ENCODE results near the gene FAM149B1. TPM values are rescaled to one million over a fixed set of nuclear protein-coding genes. Genes with fewer than 3 reads are reported as not detected.

FAM149B1 gene
- total and polyA plus RNA-seq, 10 of the 15 experiments (the other 5 are each of a cell fraction or from before 2014, with no cell fraction given), result 6.6 to 20.9 (median 11.2) TPM

DNA sequence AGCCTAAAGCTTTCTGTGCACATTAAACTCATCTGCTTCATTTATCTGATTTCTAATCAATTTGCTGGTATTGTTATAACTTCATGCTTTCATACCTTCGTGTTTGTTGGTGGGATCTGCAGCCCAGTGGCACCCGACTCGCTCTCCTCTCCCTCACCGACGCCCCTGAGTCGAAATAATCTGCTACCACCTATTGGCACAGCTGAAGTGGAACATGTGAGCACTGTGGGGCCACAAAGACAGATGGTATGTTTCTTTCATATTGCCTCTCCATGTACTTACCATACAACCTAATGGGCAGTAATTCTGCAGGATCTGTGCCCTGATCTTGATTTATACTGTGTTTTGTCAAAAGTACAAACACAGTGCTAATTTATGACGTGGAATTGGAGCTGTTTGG, 66.8 kb downstream of the FAM149B1 start:
- H4K20me1 ChIP-seq (ENCODE audit: control insufficient read depth, insufficient read depth), result no peaks in the 10 kb centered on the region
- WGBS (ENCODE audit: insufficient coverage, insufficient replicate concordance, low lambda C conversion rate, missing lambda C conversion rate), result over 99% methylated on average over 7 of the region's 7 CpGs
- ATAC-seq (no peak), DNase-seq (ENCODE audit: low read depth, low spot score) (no peak), FAIRE-seq (no peak)
- no peak overlapping the region for H3K4me2 ChIP-seq (ENCODE audit: control insufficient read depth, insufficient read depth)
- intact Hi-C loops (cut with micrococcal nuclease; ENCODE audit: unreplicated experiment), result no loop called here
- peaks cover 2 to 30% of the 10 kb centered on the region in 2 experiments for H3K36me3 ChIP-seq (ENCODE audit: control insufficient read depth in 2 of 2, insufficient read depth in 2 of 2, low read length in 1 of 2)
- H3K9me3 ChIP-seq (replicated peaks; ENCODE audit: control insufficient read depth, insufficient read depth, low read length), result no peaks in the 10 kb centered on the region
- RAD21 ChIA-PET (ENCODE audit: unreplicated experiment), result no interaction called here
- POLR2A ChIA-PET, result interaction anchor here (1.6 to 1.9 kb wide), 2 partner anchors 11 to 13 kb away, joined by 5 to 6 read pairs; partner anchors contain the start of gene DNAJC9
- SMC1A ChIA-PET (ENCODE audit: uncharacterized antibody, unreplicated experiment), result interaction anchor here (2.2 kb wide), 1 partner anchor 10 kb away, joined by 4 read pairs; no protein-coding TSS in a partner anchor
- H3K27me3 ChIP-seq (replicated peaks in 1 of 2; ENCODE audit: control insufficient read depth in 2 of 2, insufficient read depth in 2 of 2, low read length in 1 of 2), result no peaks in the 10 kb centered on the region
- no TSS peak for BruUV-seq (replicated peaks)
- no peak overlapping the region for H3K9ac ChIP-seq (ENCODE audit: control insufficient read depth, insufficient read depth, low read length)
- CTCF ChIA-PET, result interaction anchor here (1.0 kb wide), 1 partner anchor 76 kb away, joined by 3 read pairs; no protein-coding TSS in a partner anchor
- no peak overlapping the region for H3K4me3 ChIP-seq
- in situ Hi-C loops (cut with MboI), result no loop called here
- H3K79me2 ChIP-seq (ENCODE audit: control insufficient read depth, insufficient read depth, low read length), result no peaks in the 10 kb centered on the region
- TF ChIP-seq, protein P1, sequence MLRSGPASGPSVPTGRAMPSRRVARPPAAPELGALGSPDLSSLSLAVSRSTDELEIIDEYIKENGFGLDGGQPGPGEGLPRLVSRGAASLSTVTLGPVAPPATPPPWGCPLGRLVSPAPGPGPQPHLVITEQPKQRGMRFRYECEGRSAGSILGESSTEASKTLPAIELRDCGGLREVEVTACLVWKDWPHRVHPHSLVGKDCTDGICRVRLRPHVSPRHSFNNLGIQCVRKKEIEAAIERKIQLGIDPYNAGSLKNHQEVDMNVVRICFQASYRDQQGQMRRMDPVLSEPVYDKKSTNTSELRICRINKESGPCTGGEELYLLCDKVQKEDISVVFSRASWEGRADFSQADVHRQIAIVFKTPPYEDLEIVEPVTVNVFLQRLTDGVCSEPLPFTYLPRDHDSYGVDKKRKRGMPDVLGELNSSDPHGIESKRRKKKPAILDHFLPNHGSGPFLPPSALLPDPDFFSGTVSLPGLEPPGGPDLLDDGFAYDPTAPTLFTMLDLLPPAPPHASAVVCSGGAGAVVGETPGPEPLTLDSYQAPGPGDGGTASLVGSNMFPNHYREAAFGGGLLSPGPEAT (IDR thresholded peaks at IDR 0.05; ENCODE audit: low read depth), result no peak
- TF ChIP-seq ZNF274 (IDR thresholded peaks at IDR 0.05; ENCODE audit: insufficient read depth, insufficient read length), result no peak
- no peak for TF ChIP-seq GATAD2B (conservative IDR thresholded peaks at IDR 0.05; ENCODE audit: low read depth)
- TF ChIP-seq, protein P2, sequence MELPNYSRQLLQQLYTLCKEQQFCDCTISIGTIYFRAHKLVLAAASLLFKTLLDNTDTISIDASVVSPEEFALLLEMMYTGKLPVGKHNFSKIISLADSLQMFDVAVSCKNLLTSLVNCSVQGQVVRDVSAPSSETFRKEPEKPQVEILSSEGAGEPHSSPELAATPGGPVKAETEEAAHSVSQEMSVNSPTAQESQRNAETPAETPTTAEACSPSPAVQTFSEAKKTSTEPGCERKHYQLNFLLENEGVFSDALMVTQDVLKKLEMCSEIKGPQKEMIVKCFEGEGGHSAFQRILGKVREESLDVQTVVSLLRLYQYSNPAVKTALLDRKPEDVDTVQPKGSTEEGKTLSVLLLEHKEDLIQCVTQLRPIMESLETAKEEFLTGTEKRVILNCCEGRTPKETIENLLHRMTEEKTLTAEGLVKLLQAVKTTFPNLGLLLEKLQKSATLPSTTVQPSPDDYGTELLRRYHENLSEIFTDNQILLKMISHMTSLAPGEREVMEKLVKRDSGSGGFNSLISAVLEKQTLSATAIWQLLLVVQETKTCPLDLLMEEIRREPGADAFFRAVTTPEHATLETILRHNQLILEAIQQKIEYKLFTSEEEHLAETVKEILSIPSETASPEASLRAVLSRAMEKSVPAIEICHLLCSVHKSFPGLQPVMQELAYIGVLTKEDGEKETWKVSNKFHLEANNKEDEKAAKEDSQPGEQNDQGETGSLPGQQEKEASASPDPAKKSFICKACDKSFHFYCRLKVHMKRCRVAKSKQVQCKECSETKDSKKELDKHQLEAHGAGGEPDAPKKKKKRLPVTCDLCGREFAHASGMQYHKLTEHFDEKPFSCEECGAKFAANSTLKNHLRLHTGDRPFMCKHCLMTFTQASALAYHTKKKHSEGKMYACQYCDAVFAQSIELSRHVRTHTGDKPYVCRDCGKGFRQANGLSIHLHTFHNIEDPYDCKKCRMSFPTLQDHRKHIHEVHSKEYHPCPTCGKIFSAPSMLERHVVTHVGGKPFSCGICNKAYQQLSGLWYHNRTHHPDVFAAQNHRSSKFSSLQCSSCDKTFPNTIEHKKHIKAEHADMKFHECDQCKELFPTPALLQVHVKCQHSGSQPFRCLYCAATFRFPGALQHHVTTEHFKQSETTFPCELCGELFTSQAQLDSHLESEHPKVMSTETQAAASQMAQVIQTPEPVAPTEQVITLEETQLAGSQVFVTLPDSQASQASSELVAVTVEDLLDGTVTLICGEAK (IDR thresholded peaks at IDR 0.05; ENCODE audit: borderline replicate concordance), result no peak
- no peak overlapping the region for H2AFZ ChIP-seq (ENCODE audit: control insufficient read depth, low read depth, low read length)
- no peak overlapping the region for H3K27ac ChIP-seq (ENCODE audit: control insufficient read depth, insufficient read depth)
- no peaks in the 10 kb centered on the region for H3K4me1 ChIP-seq (ENCODE audit: control insufficient read depth, insufficient read depth, low read length)
